Dedifferentiated amniotic fluid mesenchymal stem cell (primary cell): ENCODE data around the gene EHBP1.
"Not testable (repeated sequence)": the region's sequence is repeated elsewhere in the genome, so short reads cannot be mapped to it uniquely, and the experiment has no call there.

Experiments
- DNase-seq: peaks from one replicate; pipeline ENCODE4 v3.0.0-alpha.2; 2016; ENCODE audit errors: extremely low spot score

EHBP1 gene

DNA sequence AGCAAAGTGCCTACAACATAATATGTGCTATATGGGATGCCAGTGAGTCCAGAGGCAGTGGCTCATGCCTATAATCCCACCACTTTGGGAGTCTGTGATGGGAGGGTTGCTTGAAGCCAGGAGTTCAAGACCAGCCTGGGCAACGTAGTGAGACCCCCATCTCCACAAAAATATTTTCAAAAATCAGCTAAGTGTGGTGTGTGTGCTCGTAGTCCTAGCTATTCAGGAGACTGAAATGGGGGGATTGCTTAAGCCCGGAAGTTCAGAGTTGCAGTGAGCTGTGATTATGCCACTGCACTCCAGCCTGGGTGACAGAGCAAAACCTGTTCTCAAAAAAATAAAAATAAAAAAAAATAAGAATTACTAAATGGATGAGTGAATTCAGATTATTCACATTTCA is 368.5 kb downstream of the EHBP1 start:
- DNase-seq, result no peak

DNA sequence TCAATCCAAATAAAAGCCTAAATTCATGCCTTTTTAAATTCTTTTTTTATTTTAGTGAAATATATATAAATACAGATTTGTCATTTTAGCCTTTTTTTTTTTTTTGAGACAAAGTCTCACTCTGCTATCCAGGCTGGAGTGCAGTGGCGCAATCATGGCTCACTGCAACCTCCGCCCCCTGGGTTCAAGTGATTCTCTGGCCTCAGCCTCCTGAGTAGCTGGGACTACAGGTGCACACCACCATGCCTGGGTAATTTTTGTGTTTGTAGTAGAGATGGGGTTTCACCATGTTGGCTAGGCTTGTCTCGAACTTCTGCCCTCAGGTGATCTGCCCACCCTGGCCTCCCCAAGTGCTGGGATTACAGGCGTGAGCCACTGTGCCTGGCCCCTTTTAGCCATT is 368.9 kb downstream of the EHBP1 start:
- DNase-seq, result not testable (repeated sequence)

DNA sequence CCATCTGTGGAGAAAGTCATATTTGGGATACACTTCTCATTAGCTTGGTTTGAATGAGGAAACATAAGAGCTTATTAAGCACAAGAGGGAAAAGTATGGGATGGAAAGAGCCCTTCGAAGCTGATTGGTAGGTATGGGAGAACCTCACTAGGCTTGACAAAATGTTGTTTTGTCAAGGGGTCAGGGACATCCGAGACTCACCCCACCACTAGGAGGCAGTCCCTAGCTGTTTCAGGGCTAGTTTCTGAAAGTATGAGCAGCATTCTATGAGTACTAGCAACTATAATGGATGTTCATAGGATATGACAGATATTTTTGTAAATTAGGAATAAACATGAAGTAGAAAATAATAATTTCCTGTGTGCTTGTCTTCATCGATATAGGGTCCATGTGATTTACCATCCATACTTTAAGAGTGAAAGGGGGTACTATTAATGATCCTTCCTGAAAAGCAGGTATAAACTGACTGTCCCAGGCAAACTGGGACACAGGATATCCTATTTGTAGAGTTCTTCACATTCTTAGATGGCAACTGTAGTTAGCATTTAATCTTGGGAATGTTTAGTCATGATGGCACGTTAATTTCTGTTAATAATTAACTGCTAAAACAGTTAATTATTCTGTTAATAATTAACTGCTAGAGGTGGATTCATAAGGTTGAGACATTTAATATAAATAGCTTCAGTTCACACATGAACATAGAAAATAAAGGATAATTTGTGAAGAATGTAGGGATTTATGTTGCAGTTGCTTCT is 373.5 kb downstream of the EHBP1 start:
- DNase-seq, result no peak

DNA sequence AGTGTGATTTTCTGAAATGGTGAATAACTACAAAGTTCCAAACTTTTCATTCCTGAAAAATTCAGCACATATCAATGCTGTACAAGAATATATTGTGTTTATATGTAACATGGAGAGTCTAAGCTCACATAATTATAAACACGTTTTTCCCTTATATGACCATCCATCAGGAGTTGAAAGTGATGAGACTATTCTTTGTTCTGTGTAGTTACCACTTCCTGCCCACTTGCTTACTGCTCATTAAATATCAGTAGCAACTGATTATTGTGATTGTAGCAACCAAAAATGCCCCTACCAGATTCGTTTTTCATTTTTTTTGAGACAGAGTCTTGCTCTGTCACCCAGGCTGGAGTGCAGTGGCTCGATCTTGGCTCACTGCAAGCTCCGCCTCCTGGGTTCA is 375.9 kb downstream of the EHBP1 start:
- no peak for DNase-seq

DNA sequence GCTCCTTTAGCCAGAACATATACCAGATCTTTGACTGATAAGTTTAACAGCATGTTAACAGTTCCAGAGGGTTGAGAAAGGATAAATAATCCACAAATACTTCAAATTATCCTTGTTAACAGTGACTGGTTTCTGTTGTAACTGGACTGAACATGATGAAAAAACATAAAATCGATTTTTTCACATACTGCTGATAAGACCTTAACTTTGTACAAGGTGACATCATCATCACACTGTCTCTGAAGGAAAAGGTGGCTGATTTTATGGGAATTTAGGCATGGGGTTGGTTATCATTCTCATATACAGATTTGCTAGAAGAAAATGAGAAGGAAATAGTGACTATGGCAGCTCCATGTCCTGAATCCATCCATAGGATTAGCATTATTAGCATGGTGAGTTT is 381.2 kb downstream of the EHBP1 start:
- no peak for DNase-seq

DNA sequence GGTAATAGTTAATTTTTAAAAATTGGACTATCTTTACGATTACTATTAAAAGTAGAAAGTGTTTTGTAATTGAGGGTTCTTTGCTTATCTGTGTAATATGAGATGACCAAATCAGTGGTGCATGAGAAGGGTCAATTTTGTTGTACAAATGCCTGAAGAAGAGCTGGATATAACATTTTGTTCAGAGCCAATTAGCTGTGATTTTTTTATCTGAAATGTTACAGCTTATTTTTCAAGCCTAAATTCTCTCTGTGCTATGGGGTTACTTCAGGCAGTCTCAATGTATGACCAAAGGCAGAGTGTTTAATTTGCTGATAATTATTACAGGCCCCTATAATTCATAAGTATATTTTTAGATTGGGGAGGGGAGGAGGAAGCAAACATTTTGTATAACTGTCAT is 386.9 kb downstream of the EHBP1 start:
- no peak for DNase-seq

DNA sequence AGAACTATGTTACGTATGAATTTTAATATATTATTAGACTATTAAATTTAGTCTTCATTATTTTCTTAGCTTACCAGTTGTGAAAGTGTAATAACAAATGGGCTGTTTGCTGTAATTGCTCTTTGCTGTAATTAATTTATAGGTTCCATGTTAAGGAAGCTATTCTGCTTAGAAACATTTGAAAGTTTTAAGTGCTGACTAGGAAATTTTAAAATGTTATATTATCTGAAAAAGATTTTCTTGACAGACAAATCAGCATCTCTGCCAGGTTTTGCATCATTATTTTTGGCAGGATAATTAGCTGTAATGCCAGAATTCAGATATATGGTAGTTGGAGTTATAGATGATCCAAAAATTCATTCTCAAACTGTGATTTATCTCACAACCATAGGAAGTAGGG is 387.3 kb downstream of the EHBP1 start:
- DNase-seq, result no peak

DNA sequence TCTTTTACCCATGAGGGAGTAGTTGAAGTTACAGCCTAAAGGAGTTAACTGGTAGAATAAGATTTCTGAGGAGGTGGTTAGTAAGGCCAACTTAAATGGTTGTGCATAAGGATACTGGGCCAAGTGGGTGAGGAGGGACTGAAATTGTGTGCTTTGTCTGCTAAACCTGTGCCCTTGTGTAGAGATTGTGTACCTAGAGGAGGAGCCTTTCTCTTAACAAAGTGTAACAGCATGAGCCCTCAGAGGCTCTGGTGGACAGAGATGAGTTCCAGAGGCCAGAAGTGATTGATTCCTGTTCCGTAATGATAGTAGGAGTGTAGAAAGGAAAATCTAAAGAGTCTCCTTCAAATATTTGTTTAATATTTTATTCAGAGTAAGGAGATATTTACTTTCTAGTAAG is 388.0 kb downstream of the EHBP1 start:
- DNase-seq, result no peak
